GM19455 (cell line): ENCODE results near the gene PSEN2.

ENCODE experiments used
- ATAC-seq: cut with Tn5 transposase; IDR thresholded peaks from one replicate; pipeline ENCODE4 v1.9.1; 2021; ENCODE audit not compliant: unreplicated experiment

PSEN2 gene

GRCh38 chr1:226864311-226864710 is 6.1 kb upstream of the PSEN2 start:
- no peak for ATAC-seq

GRCh38 chr1:226865590-226865989 is 4.8 kb upstream of the PSEN2 start:
- ATAC-seq, result no peak

- no peak for ATAC-seq
Measured at GRCh38 chr1:226867461-226868054, 2.9 kb upstream of the PSEN2 start.

- ATAC-seq, result no peak
Measured at GRCh38 chr1:226868726-226869125, 1.7 kb upstream of the PSEN2 start.

GRCh38 chr1:226870026-226870400 is 403 bp upstream of the PSEN2 start:
- no peak for ATAC-seq

GRCh38 chr1:226871636-226872327 is 1.4 kb downstream of the PSEN2 start:
- ATAC-seq, result no peak

- no peak for ATAC-seq
Measured at GRCh38 chr1:226872437-226872836, 2.0 kb downstream of the PSEN2 start.

GRCh38 chr1:226873771-226874578 is 3.6 kb downstream of the PSEN2 start:
- no peak for ATAC-seq

GRCh38 chr1:226874579-226875425 is 4.4 kb downstream of the PSEN2 start:
- no peak for ATAC-seq

- ATAC-seq, result no peak
Measured at GRCh38 chr1:226875641-226876295, 5.4 kb downstream of the PSEN2 start.

- no peak for ATAC-seq
Measured at GRCh38 chr1:226877669-226878068, 7.3 kb downstream of the PSEN2 start.

GRCh38 chr1:226880372-226881287 is 10.2 kb downstream of the PSEN2 start:
- ATAC-seq, result no peak

GRCh38 chr1:226881515-226882185 is 11.2 kb downstream of the PSEN2 start:
- ATAC-seq, result no peak

- no peak for ATAC-seq
Measured at GRCh38 chr1:226882187-226882586, 11.8 kb downstream of the PSEN2 start.

- peak; percentile 98 for ATAC-seq
Measured at GRCh38 chr1:226882631-226883409, 12.4 kb downstream of the PSEN2 start.

- no peak for ATAC-seq
Measured at GRCh38 chr1:226883630-226884029, 13.2 kb downstream of the PSEN2 start.

GRCh38 chr1:226884116-226884625 is 13.8 kb downstream of the PSEN2 start:
- no peak for ATAC-seq
